Stimulated activated memory B cell treated with anti-CD40 and anti-IgM and Interleukin-4, amounts not matched to agents 10 μg/mL and 1 μg/mL and 100 μg/mL, for 72 hours (primary cell): ENCODE data around the gene IFTAP.

Source experiments
- ATAC-seq: fragments of 150-1000 bp; cut with Tn5 transposase; 2 replicates; pipeline ENCODE4 v1.10.0; 2021
- H3K27ac Mint-ChIP-seq: one replicate; pipeline ENCODE4 v1.8.0; 2022; ENCODE audit warnings: mild to moderate bottlenecking, mixed read lengths
- H3K27me3 Mint-ChIP-seq: one replicate; pipeline ENCODE4 v1.8.0; 2022; ENCODE audit warnings: mixed read lengths
- H3K36me3 Mint-ChIP-seq: one replicate; pipeline ENCODE4 v1.8.0; 2022; ENCODE audit warnings: mixed read lengths
- H3K4me1 Mint-ChIP-seq: one replicate; pipeline ENCODE4 v1.8.0; 2022; ENCODE audit warnings: mixed read lengths
- H3K4me3 Mint-ChIP-seq: one replicate; pipeline ENCODE4 v1.8.0; 2022; ENCODE audit warnings: mild to moderate bottlenecking, moderate library complexity, mixed read lengths
- H3K9me3 Mint-ChIP-seq: one replicate; pipeline ENCODE4 v1.8.0; 2022; ENCODE audit warnings: mixed read lengths

The IFTAP gene

GRCh38 chr11:36581536-36581935 is 12.8 kb upstream of the IFTAP start:
- no peak overlapping the region for H3K4me3 Mint-ChIP-seq
- H3K36me3 Mint-ChIP-seq, result no peaks in the 10 kb centered on the region
- no peaks in the 10 kb centered on the region for H3K4me1 Mint-ChIP-seq
- H3K27ac Mint-ChIP-seq, result no peak overlapping the region
- peaks cover 6% of the 10 kb centered on the region for H3K9me3 Mint-ChIP-seq
- ATAC-seq, result no peak
- no peaks in the 10 kb centered on the region for H3K27me3 Mint-ChIP-seq

- H3K4me1 Mint-ChIP-seq, result no peaks in the 10 kb centered on the region
Measured at GRCh38 chr11:36583667-36584066, 10.6 kb upstream of the IFTAP start.

GRCh38 chr11:36586543-36586942 is 7.8 kb upstream of the IFTAP start:
- ATAC-seq, result no peak
- no peaks in the 10 kb centered on the region for H3K4me1 Mint-ChIP-seq
- H3K27me3 Mint-ChIP-seq, result peaks cover 14% of the 10 kb centered on the region
- no peak overlapping the region for H3K27ac Mint-ChIP-seq
- H3K36me3 Mint-ChIP-seq, result no peaks in the 10 kb centered on the region
- H3K9me3 Mint-ChIP-seq, result peaks cover 4% of the 10 kb centered on the region
- no peak overlapping the region for H3K4me3 Mint-ChIP-seq

More at GRCh38 chr11:36583667-36584066, 10.6 kb upstream of the IFTAP start:
- H3K27me3 Mint-ChIP-seq, result no peaks in the 10 kb centered on the region
- no peak for ATAC-seq
- no peak overlapping the region for H3K27ac Mint-ChIP-seq
- H3K36me3 Mint-ChIP-seq, result no peaks in the 10 kb centered on the region
- H3K4me3 Mint-ChIP-seq, result no peak overlapping the region
- peaks cover 6% of the 10 kb centered on the region for H3K9me3 Mint-ChIP-seq

GRCh38 chr11:36588099-36588498 is 6.2 kb upstream of the IFTAP start:
- H3K27me3 Mint-ChIP-seq, result peaks cover 25% of the 10 kb centered on the region
- no peaks in the 10 kb centered on the region for H3K4me1 Mint-ChIP-seq
- no peak overlapping the region for H3K4me3 Mint-ChIP-seq
- H3K36me3 Mint-ChIP-seq, result no peaks in the 10 kb centered on the region
- no peaks in the 10 kb centered on the region for H3K9me3 Mint-ChIP-seq
- no peak for ATAC-seq
- H3K27ac Mint-ChIP-seq, result no peak overlapping the region

- Mint-ChIP-seq H3K36me3 (no peaks in the 10 kb centered on the region), H3K4me3 (no peak overlapping the region), H3K4me1 (peaks cover 12% of the 10 kb centered on the region), H3K9me3 (no peaks in the 10 kb centered on the region), H3K27me3 (peaks cover 47% of the 10 kb centered on the region), H3K27ac (no peak overlapping the region)
- no peak for ATAC-seq
Measured at GRCh38 chr11:36590513-36590912, 3.8 kb upstream of the IFTAP start.

GRCh38 chr11:36591433-36591832 is 2.9 kb upstream of the IFTAP start:
- Mint-ChIP-seq H3K27me3 (peaks cover 53% of the 10 kb centered on the region), H3K27ac (no peak overlapping the region), H3K4me3 (no peak overlapping the region), H3K4me1 (peaks cover 13% of the 10 kb centered on the region), H3K9me3 (no peaks in the 10 kb centered on the region), H3K36me3 (no peaks in the 10 kb centered on the region)
- ATAC-seq, result no peak

GRCh38 chr11:36596880-36597279 is 2.6 kb downstream of the IFTAP start:
- ATAC-seq, result no peak
- H3K9me3 Mint-ChIP-seq, result no peaks in the 10 kb centered on the region

GRCh38 chr11:36598051-36598450 is 3.7 kb downstream of the IFTAP start, which contains the start of gene RAG2:
Gene RAG2, minus strand, starts transcription at chr11:36598236. Its CDS starts 4,068 bp downstream, at chr11:36594168.
- H3K27me3 Mint-ChIP-seq, result peaks cover 74% of the 10 kb centered on the region
- ATAC-seq, result no peak

More at GRCh38 chr11:36596880-36597279, 2.6 kb downstream of the IFTAP start:
- Mint-ChIP-seq H3K36me3 (no peaks in the 10 kb centered on the region), H3K27me3 (peaks cover 70% of the 10 kb centered on the region), H3K4me3 (no peak overlapping the region), H3K4me1 (peaks cover 13% of the 10 kb centered on the region), H3K27ac (no peak overlapping the region)

GRCh38 chr11:36600180-36600579 is 5.9 kb downstream of the IFTAP start:
- Mint-ChIP-seq H3K27me3 (peaks cover 72% of the 10 kb centered on the region), H3K36me3 (no peaks in the 10 kb centered on the region), H3K27ac (no peak overlapping the region), H3K9me3 (no peaks in the 10 kb centered on the region), H3K4me3 (no peak overlapping the region), H3K4me1 (peaks cover 4% of the 10 kb centered on the region)
- ATAC-seq, result no peak

More at GRCh38 chr11:36598051-36598450, 3.7 kb downstream of the IFTAP start, which contains the start of gene RAG2:
- Mint-ChIP-seq H3K27ac (no peak within 1 kb of the TSS), H3K4me1 (peaks cover 13% of the 10 kb centered on the region), H3K4me3 (no peak within 1 kb of the TSS), H3K36me3 (no peaks in the 10 kb centered on the region), H3K9me3 (no peaks in the 10 kb centered on the region)

GRCh38 chr11:36601155-36601554 is 6.9 kb downstream of the IFTAP start:
- H3K4me3 Mint-ChIP-seq, result no peak overlapping the region
- H3K4me1 Mint-ChIP-seq, result no peaks in the 10 kb centered on the region
- no peak overlapping the region for H3K27ac Mint-ChIP-seq
- ATAC-seq, result no peak
- no peaks in the 10 kb centered on the region for H3K36me3 Mint-ChIP-seq
- H3K27me3 Mint-ChIP-seq, result peaks cover 63% of the 10 kb centered on the region
- H3K9me3 Mint-ChIP-seq, result no peaks in the 10 kb centered on the region

GRCh38 chr11:36602135-36602534 is 7.8 kb downstream of the IFTAP start:
- Mint-ChIP-seq H3K4me1 (no peaks in the 10 kb centered on the region), H3K27ac (no peak overlapping the region), H3K27me3 (peaks cover 63% of the 10 kb centered on the region), H3K36me3 (no peaks in the 10 kb centered on the region), H3K4me3 (no peak overlapping the region), H3K9me3 (no peaks in the 10 kb centered on the region)
- ATAC-seq, result no peak

GRCh38 chr11:36605221-36606216 is 11.2 kb downstream of the IFTAP start:
- H3K9me3 Mint-ChIP-seq, result no peaks in the 10 kb centered on the region
- H3K27me3 Mint-ChIP-seq, result peaks cover 40% of the 10 kb centered on the region
- no peak overlapping the region for H3K27ac Mint-ChIP-seq
- no peaks in the 10 kb centered on the region for H3K4me1 Mint-ChIP-seq
- no peak overlapping the region for H3K4me3 Mint-ChIP-seq
- H3K36me3 Mint-ChIP-seq, result no peaks in the 10 kb centered on the region
- no peak for ATAC-seq

- Mint-ChIP-seq H3K4me1 (no peaks in the 10 kb centered on the region), H3K4me3 (no peak overlapping the region), H3K36me3 (no peaks in the 10 kb centered on the region), H3K27ac (no peak overlapping the region), H3K9me3 (no peaks in the 10 kb centered on the region), H3K27me3 (peaks cover 12% of the 10 kb centered on the region)
- ATAC-seq, result no peak
Measured at GRCh38 chr11:36608491-36609199, 14.3 kb downstream of the IFTAP start.

GRCh38 chr11:36609383-36609782 is 15.1 kb downstream of the IFTAP start:
- no peaks in the 10 kb centered on the region for H3K9me3 Mint-ChIP-seq
- no peaks in the 10 kb centered on the region for H3K36me3 Mint-ChIP-seq
- ATAC-seq, result no peak
- no peak overlapping the region for H3K4me3 Mint-ChIP-seq
- no peak overlapping the region for H3K27ac Mint-ChIP-seq
- H3K4me1 Mint-ChIP-seq, result no peaks in the 10 kb centered on the region
- H3K27me3 Mint-ChIP-seq, result peaks cover 4% of the 10 kb centered on the region

GRCh38 chr11:36615826-36616225 is 21.5 kb downstream of the IFTAP start:
- H3K4me3 Mint-ChIP-seq, result no peak overlapping the region
- no peak overlapping the region for H3K27ac Mint-ChIP-seq
- no peaks in the 10 kb centered on the region for H3K36me3 Mint-ChIP-seq
- H3K4me1 Mint-ChIP-seq, result no peaks in the 10 kb centered on the region
- H3K9me3 Mint-ChIP-seq, result no peaks in the 10 kb centered on the region
- ATAC-seq, result no peak
- peaks cover 25% of the 10 kb centered on the region for H3K27me3 Mint-ChIP-seq
